Motor neuron (in vitro differentiated cells): Measurements from ENCODE around the gene FOXK1. TPM values are rescaled to one million over a fixed set of nuclear protein-coding genes. Genes with fewer than 3 reads are reported as not detected.

Experiments used
- ATAC-seq, 8 experiments: fragments of 200-7000 bp; cut with Tn5 transposase; replicated peaks in 6 of 8; 2 replicates each; pipeline ENCODE4 v1.8.0; 2021; ENCODE audit warnings: mild to moderate bottlenecking in 8 of 8, moderate library complexity in 8 of 8
- H3K27ac ChIP-seq, 2 donors: fragments of 250-450 bp; sonication (Bioruptor Pico); 2 replicates each; pipeline ENCODE4 v1.9.0; 2021; ENCODE audit warnings: antibody characterized with exemption in 2 of 2, mild to moderate bottlenecking in 2 of 2, moderate library complexity in 1 of 2
- H3K4me1 ChIP-seq, 2 donors: fragments of 250-450 bp; sonication (Bioruptor Pico); replicated peaks in 1 of 2; 2 replicates each; pipeline ENCODE4 v1.6.1; 2021; ENCODE audit warnings: antibody characterized with exemption in 2 of 2, mild to moderate bottlenecking in 2 of 2, moderate library complexity in 1 of 2
- H3K4me3 ChIP-seq, 5 donors: fragments of 250-450 bp; sonication (Bioruptor Pico); 2 replicates each; pipeline ENCODE4 v1.9.0; 2021; ENCODE audit warnings: antibody characterized with exemption in 5 of 5, mild to moderate bottlenecking in 5 of 5, moderate library complexity in 4 of 5
- WGBS, 10 experiments: fragments of 450-650 bp; shearing (Covaris generic); methylation state at CpG; one replicate each; pipeline ENCODE4 v1.0.0; 2022; 5-methylcytosine and 5-hydroxymethylcytosine counted together
- in situ Hi-C, 9 experiments: fragments of 400-800 bp; cut with MboI; loops; one replicate each; pipeline ENCODE4 v1.15.0; 2021; ENCODE audit warnings: low sequenced_read_pairs in 9 of 9, low pct_unique_long_range_greater_than_20kb in 2 of 9; ENCODE audit not compliant: unreplicated experiment in 9 of 9
- total RNA-seq, 8 experiments: library from RNA; unstranded; fragments of 300-600 nt; gene quantifications; 2 replicates each; pipeline versions ENCODE4 v1.2.3 to v1.2.4, GENCODE V29; 2022

FOXK1 gene
- total RNA-seq, 8 experiments from 2014 or later: 14.8 to 61.7 (median 24.5) TPM

DNA sequence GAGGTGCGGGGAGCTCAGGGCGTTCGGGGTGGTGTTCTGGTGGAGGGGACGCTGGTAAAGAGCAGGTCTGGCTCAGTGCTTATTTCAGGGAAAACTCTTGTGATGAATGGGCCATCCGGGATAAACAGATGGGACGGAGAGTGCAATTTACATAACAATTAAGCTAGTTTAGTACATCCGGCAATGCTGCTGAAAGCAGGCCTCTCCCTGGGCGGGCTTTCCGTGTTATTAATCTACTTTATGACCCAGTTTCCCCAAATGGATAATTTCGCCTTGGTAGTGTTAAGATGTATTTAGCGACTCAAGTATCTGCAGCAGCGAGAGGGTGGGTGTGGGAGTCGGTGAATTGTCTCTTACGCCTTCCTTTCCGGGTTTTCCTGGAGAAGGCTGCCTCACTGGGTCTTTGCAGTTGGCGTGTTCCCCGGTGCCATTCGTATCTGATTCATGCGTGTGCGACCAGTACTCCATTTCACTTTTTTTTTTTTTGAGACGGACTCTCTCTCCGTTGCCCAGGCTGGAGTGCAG, 25.2 kb downstream of the FOXK1 start:
- peak overlapping the region; percentile 91 for H3K27ac ChIP-seq
- H3K4me3 ChIP-seq: peak overlapping the region; percentile 5 to 33 (median 25)
- in situ Hi-C loops: no loop called here
- WGBS, 10 experiments: 0 to 84% (median 19%) methylated on average over 1 to 14 of the region's 22 CpGs; no CpG with 5 or more reads in 2 of the 10 experiments
- H3K4me1 ChIP-seq: peaks cover 45 to 54% of the 10 kb centered on the region in 2 donors
- ATAC-seq: peak in 7 of 8 experiments; percentile 22 to 84 (median 82)

- WGBS, 10 experiments: 11 to 97% (median 55%) methylated on average over 5 to 7 of the region's 12 CpGs; no CpG with 5 or more reads in 6 of the 10 experiments
- H3K4me1 ChIP-seq: peaks cover 42 to 57% of the 10 kb centered on the region in 2 donors
- in situ Hi-C loops: no loop called here
- H3K27ac ChIP-seq: peak overlapping the region; percentile 91
- peak in 5 of 8 experiments; percentile 5 to 34 (median 25) for ATAC-seq
- peak overlapping the region in 4 of 5 donors; percentile 23 to 33 (median 26) for H3K4me3 ChIP-seq
Measured at GRCh38 chr7:4707980-4708411, 25.9 kb downstream of the FOXK1 start.

DNA sequence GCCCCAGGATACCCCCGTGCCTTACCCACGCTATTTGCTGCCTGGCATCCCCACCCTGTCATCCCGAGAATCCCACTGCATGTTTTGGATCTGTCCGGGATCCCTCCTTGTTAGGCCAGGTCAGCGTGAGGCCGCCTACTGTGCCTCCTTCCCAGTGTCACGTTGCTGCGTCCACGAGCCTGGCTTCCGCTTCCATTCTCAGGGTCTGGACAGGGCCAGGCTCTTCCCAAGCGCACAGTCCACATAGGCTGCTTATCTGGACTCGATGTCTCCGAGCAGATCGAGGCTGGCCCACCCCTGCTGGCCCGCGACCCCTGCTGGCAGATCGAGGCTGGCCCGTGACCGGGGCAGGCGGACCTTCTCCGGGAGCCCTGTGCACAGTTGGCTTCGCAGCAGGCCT, 27.1 kb downstream of the FOXK1 start:
- 50 to 100% (median 74%) methylated on average over 2 to 12 of the region's 22 CpGs; no CpG with 5 or more reads in 4 of the 10 experiments for WGBS, 10 experiments
- H3K4me1 ChIP-seq: peaks cover 42 to 58% of the 10 kb centered on the region in 2 donors
- no peak overlapping the region for H3K27ac ChIP-seq
- H3K4me3 ChIP-seq: no peak overlapping the region
- ATAC-seq: no peak
- in situ Hi-C loops: no loop called here

DNA sequence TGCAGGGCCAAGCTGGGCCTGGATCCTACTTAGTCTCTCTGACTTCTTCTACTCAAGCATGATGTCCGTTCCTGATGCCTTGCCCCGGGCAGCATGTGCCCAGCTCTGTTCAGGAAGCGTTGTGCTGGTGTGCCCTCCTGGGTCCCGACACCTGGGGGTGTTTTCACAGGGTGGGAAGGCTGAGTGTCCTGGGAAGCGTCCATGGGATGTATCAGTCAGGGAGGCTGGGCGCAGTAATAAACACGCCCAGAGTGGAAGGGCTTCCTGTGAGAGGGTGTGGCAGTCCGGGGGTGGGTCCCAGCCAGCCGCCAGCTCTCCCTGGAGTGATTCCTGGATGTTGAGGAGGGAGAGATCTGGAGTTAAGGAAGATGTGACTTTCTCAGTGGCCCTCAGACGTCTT, 29.0 kb downstream of the FOXK1 start:
- Histone ChIP-seq H3K27ac (no peak overlapping the region), H3K4me3 (no peak overlapping the region), H3K4me1 (peaks cover 43 to 54% of the 10 kb centered on the region in 2 donors)
- in situ Hi-C loops: no loop called here
- 20 to 100% (median 97%) methylated on average over 1 to 5 of the region's 10 CpGs; no CpG with 5 or more reads in 6 of the 10 experiments for WGBS, 10 experiments
- ATAC-seq: no peak

- no peak for ATAC-seq
- Histone ChIP-seq H3K27ac (peak overlapping the region in 1 of 2 donors; percentile 34), H3K4me1 (peaks cover 38 to 48% of the 10 kb centered on the region in 2 donors), H3K4me3 (no peak overlapping the region)
- WGBS, 10 experiments: 75 to 100% (median 100%) methylated on average over 2 to 7 of the region's 18 CpGs; no CpG with 5 or more reads in 5 of the 10 experiments
- in situ Hi-C loops: no loop called here
Measured at GRCh38 chr7:4711634-4712033, 29.5 kb downstream of the FOXK1 start.

DNA sequence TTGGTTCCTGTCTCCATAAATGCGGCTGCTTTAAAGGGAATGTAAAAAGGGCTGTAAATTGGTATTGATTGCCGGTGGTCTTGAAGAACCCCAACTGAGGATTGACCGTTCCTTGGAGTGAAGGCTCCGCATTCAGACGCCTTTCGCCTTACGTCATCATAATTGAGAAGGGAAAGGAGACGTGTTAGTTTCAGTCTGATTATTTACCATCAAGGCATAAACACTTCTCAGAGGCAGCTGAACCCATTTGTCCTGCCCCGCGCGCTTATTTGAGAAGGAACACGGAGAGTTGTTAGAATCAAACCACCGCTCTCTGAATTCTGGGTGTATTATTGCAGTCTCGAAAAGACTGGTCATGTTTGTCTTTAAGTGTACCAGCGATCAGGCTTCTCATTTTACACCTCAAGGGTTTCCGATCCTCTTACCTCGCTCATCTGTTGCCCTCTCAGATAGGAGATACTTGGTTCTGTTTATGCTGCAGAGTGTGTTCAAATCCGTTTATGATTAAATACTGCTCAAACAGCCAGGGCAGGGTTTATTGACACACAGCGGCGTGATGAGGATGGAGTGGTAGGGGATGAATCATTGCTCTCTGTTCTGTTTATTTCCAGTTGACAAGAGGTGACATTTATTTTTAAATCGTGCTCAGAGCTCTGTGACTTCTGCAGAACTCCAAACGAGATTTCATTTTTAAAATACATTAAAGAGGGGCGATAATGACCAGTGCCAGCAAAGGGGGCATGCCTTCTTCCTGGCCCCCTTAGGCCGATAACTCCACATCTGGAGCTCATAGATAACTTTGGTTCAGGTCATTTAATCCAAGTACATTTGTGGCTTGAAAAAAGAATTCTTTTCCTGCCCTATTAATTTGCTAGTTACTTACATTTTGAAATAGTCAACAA, 30.4 kb downstream of the FOXK1 start:
- WGBS, 10 experiments: 8 to 95% (median 81%) methylated on average over 4 to 18 of the region's 24 CpGs
- no peak overlapping the region for H3K4me3 ChIP-seq
- in situ Hi-C loops: no loop called here
- H3K27ac ChIP-seq: peak overlapping the region in 1 of 2 donors; percentile 34
- peaks cover 35 to 39% of the 10 kb centered on the region in 2 donors for H3K4me1 ChIP-seq
- ATAC-seq: peak in 1 of 8 experiments; percentile 7

- peak in 5 of 8 experiments; percentile 30 to 71 (median 46) for ATAC-seq
- WGBS, 10 experiments: 43 to 96% (median 71%) methylated on average over 4 to 21 of the region's 27 CpGs; no CpG with 5 or more reads in 1 of the 10 experiments
- Histone ChIP-seq H3K4me3 (no peak overlapping the region), H3K4me1 (peaks cover 32 to 37% of the 10 kb centered on the region in 2 donors), H3K27ac (no peak overlapping the region)
- in situ Hi-C loops: no loop called here
Measured at GRCh38 chr7:4713183-4713784, 31.2 kb downstream of the FOXK1 start.

DNA sequence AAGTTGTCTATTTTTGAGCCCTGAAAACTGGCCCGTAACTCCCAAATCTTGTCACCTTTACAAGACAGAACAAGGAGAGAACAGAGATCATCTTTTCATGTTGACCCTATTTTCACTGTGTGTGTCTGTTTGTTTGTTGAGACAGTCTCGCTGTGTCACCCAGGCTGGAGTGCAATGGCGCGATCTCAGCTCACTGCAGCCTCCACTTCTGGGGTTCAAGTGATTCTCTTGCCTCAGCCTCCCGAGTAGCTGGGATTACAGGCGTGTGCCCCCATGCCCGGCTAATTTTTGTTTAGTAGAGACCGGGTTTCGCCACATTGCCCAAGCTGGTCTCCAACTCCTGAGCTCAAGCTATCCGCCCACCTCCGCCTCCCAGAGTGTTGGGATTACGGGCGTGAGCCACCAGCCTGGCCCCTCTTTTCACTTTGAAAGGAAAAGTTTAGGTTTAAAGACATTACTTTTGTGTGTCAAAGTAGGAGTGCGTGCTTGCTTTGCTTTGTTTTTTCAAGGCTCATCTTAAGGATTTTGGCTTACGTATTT, 32.1 kb downstream of the FOXK1 start:
- no peak for ATAC-seq
- Histone ChIP-seq H3K4me1 (peaks cover 26 to 32% of the 10 kb centered on the region in 2 donors), H3K4me3 (no peak overlapping the region), H3K27ac (no peak overlapping the region)
- in situ Hi-C loops: no loop called here
- 90 to 100% (median 95%) methylated on average over 1 to 14 of the region's 15 CpGs; no CpG with 5 or more reads in 1 of the 10 experiments for WGBS, 10 experiments

DNA sequence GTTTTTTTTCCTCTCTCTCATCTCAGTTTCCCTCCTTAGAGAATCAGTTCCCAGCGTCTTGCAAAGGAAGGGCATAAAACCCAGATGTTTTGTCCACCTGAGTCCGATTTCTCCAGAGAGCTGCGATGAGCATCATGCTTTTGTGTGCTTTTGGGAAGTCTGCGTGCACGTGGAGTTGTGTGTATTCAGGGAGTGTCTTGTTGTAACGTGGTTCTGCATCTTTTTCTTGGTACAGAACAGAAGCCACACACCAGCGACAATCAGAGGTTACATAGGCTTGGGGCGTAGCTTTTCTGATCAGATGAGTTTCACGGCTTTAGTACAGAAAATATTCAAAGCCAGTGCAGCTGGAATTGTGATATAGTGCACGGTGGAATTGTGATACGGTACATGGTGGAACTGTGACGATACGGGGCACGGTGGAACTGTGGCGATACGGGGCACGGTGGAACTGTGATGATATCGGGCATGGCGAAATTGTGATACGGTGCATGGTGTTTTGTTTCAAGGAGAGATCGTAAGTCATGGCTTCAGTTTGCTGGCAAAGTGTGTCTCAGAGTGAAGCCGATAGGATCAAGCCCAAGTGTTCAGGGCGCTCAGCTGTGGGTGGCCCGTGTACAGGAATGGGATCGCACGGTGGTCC, 32.8 kb downstream of the FOXK1 start:
- in situ Hi-C loops: no loop called here
- Histone ChIP-seq H3K27ac (no peak overlapping the region), H3K4me3 (no peak overlapping the region), H3K4me1 (peaks cover 22 to 28% of the 10 kb centered on the region in 2 donors)
- ATAC-seq: no peak
- WGBS, 10 experiments: 43 to 92% (median 86%) methylated on average over 1 to 20 of the region's 26 CpGs; no CpG with 5 or more reads in 3 of the 10 experiments

GRCh38 chr7:4715410-4715776, 33.3 kb downstream of the FOXK1 start:
- H3K27ac ChIP-seq: no peak overlapping the region
- ATAC-seq: peak in 4 of 8 experiments; percentile 6 to 31 (median 12)

GRCh38 chr7:4716946-4717795, 35.1 kb downstream of the FOXK1 start:
- peaks cover 19 to 22% of the 10 kb centered on the region in 2 donors for H3K4me1 ChIP-seq
- H3K4me3 ChIP-seq: no peak overlapping the region
- in situ Hi-C loops: no loop called here
- 75 to 100% (median 92%) methylated on average over 1 to 10 of the region's 29 CpGs; no CpG with 5 or more reads in 3 of the 10 experiments for WGBS, 10 experiments
- H3K27ac ChIP-seq: no peak overlapping the region
- peak in 7 of 8 experiments; percentile 11 to 63 (median 31) for ATAC-seq

More at GRCh38 chr7:4715410-4715776, 33.3 kb downstream of the FOXK1 start:
- WGBS, 10 experiments: 26 to 93% (median 72%) methylated on average over 3 to 12 of the region's 13 CpGs; no CpG with 5 or more reads in 4 of the 10 experiments
- in situ Hi-C loops: no loop called here
- H3K4me1 ChIP-seq: peaks cover 22 to 28% of the 10 kb centered on the region in 2 donors
- no peak overlapping the region for H3K4me3 ChIP-seq
